GM21723 (cell line): ENCODE data around the gene SHISA2.

Source experiments
- ATAC-seq: cut with Tn5 transposase; IDR thresholded peaks from one replicate; pipeline ENCODE4 v1.9.1; 2021; ENCODE audit warnings: mild to moderate bottlenecking, moderate library complexity; ENCODE audit not compliant: unreplicated experiment

SHISA2 gene

DNA sequence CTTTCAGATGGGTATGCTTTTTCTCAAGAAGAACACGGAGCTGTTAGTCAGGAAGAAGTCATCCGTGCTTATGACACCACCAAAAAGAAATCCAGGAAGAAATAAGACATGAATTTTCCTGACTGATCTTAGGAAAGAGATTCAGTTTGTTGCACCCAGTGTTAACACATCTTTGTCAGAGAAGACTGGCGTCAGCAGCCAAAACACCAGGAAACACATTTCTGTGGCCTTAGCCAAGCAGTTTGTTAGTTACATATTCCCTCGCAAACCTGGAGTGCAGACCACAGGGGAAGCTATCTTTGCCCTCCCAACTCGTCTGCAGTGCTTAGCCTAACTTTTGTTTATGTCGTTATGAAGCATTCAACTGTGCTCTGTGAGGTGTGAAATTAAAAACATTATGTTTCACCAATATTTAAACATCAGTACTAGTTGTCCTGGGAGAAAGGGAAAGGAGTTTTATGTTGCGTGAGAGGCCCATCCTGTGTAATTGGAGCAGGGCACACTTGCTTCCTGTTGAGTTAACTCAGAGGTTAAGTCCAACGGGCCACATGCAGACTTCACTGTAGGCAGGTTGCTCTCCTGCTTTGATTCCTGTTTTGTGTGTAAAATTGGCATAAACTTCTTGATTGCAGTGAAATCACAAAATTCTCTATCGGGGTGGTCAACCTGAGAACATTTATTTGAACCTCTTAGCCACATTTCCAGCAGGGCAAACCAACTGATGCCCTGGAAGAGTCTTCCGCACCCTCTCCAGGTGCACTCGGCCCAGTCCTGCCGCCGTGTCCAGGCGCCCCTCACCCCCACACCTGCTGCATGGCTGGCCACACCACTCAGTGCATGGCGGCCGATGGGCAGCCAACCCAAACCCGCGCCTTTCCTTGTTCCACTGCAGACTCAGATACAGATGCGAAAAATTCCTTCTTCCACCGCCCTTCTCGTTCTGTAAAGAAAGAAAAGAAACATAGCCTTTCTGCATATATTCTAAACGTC lies 31.6 kb downstream of the SHISA2 start:
- no peak for ATAC-seq

DNA sequence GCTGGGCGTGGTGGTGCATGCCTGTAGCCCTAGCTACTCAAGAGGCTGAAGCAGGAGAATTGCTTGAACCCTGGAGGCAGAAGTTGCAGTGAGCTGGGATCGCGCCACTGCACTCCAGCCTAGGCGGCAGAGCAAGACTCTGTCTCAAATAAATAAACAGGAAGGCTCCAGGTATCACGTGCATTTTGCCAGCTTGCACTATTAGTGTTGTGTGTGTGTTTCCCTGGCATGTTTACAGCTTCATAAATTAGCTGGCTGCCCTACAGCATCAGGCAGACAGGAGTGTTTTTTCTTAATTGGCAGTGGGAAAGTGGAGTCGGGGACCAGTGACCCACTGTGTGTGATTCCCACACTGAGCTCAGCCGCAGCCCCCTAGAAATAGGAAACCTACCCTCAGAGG lies 32.6 kb downstream of the SHISA2 start:
- ATAC-seq, result no peak

DNA sequence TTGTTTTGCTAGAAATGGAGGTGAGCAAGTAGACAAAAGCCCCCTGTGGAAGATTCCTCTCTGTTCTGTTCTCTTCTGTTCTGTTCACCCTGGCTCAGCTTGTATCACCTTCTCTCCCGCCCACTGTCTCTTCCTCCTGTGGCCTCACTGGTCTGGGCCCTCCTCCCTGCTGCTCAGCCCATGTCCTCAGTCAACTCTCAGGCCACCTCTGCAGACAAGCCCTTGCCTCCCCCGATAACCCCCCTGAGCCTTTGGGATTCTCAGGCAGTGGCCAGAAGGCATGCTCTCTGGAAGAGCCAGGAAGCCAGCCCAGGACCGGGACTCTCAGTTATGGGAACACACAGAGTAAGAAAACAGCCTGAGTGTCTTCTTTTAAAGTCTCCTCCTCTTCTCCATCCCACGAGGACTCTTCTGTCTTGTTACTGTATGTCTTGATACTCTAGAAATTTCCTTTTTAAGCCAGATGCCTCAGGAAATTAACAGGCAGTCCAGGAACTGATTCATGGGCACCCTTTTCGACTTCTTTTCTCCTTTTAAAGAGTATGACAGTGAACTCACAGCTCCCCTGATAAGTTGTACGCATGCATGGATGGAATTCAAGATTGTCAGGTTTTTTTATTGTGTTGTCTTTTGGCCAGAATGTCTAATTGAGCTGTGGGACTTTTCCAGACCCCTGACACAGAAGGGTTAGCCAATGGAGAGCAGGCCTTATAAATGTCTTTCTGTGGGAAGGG lies 33.7 kb downstream of the SHISA2 start:
- no peak for ATAC-seq

DNA sequence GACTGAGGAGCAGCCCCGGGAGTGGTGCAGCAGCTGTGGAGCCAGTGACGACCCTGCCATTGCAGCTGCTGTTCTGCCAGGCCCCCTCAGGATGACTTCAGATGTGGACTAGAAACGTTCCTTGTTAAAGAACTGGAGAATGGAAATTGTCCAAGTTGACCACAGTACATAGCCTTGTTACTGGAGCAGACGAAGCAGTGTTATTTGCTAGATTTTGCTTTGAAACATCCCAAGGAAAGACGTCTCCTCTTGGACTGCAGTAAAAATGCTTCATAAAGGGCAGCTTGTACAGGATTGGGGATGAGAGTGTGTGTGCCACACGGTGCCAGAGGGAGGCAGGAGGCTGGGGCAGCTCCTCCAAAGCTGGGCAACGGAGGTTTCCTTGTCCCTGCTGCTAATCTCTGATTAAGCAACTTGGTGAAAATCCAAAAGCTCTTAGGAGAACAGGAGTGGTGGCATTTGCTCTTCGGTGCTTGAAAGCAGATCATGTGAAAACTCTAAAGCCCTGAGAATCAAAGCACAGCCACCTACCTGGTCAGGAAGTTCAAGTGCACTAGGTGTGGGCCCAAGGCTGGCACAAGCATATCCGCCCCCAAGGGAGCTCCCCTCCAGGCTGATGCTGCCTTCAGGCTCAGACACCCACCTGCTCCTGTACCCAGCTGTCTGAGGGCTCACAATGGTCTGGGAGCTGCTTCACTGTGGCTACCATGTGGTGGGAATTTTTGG lies 34.5 kb downstream of the SHISA2 start:
- no peak for ATAC-seq

DNA sequence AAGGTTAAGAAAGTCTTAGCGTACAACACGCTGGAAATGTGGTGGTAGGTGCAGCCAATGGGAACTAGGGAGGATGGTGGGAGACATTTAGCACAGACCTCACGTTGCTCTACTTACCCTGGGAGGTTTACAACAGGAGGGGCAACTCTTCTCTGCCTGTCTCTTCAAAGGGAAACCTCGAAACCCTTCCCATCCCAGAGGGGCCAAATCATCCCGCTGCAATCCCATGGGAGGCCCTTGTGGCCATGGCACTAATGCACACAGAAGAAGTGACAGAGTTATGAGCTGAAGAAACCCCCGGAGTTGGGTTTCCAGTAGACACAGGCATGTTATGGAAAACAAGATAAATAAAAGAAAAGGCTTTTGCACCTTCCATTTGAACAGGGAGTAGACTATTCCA lies 35.6 kb downstream of the SHISA2 start:
- ATAC-seq, result no peak

DNA sequence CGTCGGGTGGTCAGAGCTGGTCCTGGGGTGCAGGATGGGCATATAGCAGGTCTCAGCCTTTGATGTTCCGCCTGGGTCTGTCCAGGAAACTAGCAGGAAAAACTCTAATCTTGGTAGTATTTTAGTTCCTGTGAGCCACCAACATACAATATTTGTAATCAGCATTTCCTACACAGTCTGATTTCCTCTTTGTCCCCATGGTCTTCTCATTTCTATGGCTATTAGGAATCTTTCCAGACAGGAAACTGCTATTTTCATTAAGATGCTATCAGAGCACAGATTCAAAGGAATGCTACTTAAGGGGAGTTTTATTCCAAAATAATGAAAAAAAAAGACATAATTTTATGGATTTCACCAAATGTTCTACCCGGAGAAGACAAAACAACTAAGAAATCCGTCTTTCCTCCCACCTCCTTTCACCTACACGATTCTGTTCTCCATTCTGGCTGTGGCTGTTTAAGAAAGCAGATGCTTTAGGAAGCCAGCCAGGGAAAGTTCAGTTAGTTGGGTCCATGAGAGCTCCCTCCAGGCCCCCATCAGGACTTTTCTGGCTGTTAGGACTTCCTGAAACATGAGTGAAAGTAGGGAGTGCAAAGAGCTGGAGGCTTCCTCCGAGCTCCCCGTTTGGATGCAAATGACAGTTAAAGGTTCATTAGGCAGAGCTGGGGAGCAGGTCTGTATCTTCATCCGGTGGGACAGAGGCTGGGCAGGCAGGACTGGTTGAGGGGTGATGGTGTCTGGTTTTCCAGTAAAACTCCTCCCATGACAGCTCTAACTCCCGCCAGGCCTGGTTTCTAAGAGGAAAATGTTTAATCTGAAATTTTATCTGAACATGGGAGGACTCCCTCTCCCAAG lies 36.3 kb downstream of the SHISA2 start:
- no peak for ATAC-seq

DNA sequence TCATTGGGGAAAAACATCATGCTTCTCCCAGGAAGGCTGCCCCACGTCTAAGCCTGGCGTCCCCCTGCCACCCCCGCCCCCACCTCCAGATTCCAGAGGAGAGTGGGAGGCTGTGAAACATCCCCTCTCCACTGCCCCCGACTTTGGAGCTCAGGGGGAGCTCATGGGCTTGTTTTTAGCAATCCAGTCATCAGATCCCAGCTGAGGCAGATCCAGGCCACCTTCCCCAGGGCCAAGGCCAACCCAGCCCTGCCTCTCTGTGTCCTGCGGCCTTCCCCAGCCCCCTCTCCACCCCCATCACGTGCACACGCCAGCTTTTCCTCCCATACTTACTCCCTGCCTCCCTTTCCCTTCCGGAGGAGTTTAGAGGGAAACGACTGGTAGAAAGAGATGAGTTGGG lies 38.8 kb downstream of the SHISA2 start:
- ATAC-seq, result no peak

DNA sequence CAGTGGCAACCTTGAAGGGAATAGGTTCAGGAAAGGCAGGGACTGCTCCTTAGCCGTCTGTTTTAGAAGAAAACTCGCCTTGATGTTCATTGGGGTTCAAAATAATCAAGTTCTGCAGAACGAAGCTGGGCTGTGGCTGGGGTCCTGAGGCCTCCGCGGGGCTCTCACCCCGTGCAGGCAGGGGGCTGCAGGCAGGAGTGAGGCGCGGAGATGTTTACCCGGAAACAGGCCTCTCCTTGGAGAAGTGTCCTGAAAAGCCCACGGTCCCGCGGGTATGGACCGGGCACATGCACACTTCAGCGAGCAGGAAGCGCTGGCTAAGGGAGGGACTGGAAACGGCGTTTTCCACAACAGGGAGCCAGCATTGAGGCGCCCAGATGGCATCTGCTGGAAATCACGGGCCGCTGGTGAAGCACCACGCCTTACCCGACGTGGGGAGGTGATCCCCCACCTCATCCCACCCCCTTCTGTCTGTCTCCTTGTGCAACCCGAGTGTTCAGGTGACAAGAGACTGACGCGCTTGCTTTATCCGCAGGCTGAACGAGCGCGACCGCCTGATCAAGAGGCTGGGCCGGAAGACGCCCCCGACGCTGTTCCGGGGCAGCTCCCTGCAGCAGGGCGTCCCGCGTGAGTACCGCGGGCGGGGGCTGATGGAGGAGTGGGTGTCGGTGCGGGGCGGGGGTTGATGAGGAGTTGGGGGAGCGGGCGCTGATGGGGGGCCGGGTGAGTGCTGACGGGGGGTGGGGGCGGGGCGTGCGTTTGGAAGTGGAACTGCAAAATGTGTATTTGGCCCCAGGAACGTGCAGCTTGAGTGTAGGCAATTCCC lies 39.6 kb downstream of the SHISA2 start:
- no peak for ATAC-seq

DNA sequence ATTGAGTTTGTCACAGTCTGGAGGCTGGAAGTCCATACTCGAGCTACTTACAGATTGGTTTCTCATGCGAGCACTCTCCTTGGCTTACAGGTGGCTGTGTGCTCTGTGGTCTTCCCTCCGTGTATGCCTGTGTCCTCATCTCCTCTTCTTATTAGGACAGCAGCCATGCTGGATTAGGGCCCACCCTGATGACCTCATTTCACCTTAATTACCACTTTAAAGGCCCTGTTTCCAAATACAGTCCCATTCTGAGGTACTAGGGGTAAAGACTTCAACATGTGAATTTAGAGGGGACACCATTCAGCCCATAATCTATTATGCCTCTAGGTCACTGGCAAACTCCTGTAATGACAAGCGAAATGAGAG lies 40.6 kb downstream of the SHISA2 start:
- no peak for ATAC-seq

DNA sequence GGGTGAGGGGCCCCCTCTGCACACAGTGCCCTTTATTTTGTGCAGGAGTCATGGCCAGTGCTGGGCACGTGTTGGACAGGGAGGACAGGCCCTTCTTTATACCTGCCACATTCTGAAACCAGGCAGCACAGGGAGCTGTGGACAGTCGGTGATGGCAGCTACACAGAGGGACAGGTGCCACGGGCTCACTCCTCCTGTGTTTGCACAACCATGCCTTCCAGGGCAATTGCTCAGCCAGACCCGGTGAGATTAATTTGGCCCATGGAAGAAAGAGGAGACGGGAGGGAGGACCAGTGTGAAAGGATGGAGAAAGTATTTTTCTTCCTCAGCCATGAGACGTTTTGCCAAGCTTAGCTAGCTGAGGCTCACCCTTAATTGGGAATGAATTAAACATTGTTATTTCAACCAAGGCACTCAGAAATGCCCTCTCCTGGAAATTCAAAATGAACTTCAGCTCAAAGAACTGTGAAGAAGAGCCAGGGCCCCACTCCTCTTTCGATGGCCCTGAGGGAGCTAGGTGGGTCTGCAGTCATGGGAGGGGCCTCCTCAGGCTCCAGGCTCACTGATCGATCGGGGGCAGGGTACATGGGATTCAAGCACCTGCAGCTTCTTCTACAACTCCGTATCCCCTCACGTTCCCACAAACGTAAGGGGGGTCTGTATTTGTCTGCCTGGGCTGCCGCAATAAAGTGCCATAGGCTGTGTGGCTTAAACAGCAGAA lies 41.2 kb downstream of the SHISA2 start:
- ATAC-seq, result no peak

DNA sequence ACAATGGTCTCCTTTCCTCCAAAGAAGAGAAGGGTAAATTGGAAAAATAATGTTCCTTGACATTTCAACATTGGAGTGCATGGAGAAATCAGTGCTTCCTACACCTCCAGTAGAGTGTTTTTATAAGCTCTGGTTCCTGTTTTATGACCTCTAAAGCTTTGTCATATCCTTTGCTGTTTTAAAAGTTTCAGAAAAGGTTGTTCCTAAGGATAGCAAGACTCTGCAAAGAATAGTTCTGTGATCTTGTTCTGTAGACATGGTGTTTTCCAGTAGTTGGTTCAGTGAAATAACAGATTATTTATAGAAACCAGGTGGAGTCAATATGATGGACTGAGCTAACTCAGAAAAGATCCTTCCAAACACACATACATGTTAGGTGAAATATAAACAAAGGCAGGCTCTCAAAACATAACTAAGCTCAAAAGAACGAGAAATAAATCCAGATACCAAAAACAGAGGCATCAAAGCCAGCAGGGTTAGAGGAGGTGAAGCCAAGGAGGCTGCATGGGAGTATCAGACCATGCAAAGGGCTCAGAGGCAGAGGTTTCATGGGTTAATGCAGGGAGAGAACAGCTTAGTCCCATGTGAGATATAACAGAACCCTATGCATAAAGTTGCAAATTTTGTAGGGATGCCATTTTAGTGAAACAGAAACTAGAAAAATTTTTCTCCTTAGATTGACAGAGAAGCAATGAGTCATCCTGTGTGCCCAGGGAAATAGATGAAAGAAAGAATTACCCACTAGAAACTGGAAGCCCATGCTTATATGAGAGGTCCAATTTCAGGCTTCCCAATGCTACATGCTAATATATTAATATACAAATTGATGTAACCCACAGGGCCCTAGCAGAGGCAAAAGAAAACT lies 44.3 kb downstream of the SHISA2 start:
- no peak for ATAC-seq
